GM18867 (cell line): ENCODE measurements around the gene LCN2.
"Not testable (repeated sequence)": the region's sequence is repeated elsewhere in the genome, so short reads cannot be mapped to it uniquely, and the experiment has no call there.

Source experiments
- ATAC-seq: cut with Tn5 transposase; IDR thresholded peaks from one replicate; pipeline ENCODE4 v1.9.1; 2021; ENCODE audit warnings: mild to moderate bottlenecking, moderate library complexity; ENCODE audit not compliant: unreplicated experiment

The LCN2 gene

DNA sequence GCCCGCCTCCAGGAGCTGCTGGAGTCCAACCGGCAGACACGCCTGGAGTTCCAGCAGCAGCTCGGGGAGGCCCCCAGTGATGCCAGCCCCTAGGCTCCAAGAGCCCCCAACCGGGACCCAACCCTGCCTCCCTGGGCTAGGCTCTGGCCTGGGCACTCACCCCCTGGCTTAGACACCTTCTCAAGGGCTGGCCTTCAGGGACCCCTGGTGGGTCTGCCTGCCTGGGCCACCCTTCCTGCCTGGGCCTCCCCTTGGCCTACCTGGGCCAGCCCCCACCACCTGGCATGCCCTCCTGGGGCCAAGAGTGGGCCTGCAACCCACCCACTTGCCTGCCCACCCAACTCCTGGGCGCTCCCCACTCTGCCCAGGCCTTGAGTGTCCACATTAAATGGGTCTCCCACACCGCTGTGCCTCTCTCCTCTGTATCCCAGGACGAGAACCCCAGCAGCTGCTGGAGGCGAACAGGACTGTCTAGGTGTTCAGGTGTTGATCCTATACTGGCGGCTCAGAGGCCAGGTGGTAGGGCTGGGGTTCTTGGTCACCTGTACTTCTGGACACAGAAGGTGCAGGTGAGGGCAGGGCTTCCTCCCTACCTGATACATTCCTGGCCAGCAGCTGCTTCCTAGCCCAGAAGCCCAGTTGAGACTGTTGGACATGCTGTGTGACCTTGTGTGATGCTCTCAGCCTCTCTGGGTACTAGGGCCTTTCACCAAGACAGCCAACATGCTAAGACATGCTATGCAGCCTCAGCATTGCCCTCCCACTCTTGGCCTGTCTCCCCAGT is 14.5 kb downstream of the LCN2 start:
- no peak for ATAC-seq

DNA sequence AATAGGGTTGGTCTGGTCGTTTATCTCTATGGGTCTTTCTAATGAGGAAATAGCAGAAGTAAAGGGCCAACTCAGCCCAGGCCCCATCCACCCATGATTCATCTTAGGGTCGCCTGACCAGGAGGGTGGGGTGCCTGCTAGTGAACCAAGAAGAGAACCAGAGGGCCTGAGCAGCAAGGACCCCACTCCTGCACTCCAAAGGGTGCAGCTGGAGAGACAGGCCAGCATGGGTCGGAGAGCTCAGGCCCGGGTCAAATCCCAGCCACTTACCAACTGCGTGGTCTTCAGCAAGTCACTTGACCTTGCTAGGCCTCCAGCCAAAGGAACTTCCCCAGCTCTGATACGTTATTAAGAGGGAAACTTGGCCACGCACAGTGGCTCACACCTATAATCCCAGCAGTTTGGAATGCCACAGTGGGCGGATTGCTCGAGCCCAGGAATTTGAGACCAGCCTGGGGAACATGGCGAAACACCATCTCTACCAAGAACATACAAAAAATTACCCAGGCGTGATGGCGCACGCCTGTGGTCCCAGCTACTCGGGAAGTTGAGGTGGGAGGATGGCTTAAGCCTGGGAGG is 15.1 kb downstream of the LCN2 start:
- no peak for ATAC-seq

DNA sequence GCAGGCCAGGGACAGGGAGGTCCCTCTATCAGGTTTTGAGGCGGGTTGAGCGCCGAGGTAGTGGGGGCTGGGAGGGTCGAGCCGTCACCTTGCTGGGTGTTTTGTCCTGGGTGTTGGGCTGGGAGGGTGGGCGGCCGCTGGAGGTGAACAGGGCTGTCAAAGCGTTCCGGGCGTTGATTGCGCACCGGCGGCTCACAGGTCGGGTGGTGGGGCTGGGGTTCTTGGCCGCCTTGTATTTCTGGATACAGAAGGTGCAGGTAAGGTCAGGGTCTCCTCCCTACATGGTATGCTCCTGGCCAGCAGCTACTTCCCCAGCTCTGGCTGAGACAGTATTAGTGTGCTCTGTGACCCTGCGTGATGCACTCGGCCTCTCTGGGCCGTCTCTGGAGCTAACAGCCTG is 16.9 kb downstream of the LCN2 start:
- no peak for ATAC-seq

DNA sequence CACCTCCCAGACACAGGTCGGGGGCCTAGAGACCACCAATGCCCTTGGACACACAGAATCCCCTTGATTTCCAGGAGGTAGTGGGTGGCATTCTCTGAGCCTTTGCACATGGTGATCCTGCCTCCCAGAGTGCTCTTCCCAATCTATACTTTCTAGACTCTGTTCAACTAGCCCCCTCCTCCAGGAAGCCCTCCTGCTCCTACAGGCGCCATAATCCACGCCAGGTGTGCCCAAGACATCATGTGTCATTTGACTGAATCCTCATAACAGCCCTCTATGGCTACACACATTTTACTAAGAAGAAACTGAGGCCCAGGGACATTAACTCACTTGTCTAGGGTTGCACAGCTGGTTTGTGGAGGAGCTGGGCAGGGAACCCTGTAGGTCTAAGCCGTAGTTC is 18.0 kb downstream of the LCN2 start:
- ATAC-seq: no peak

DNA sequence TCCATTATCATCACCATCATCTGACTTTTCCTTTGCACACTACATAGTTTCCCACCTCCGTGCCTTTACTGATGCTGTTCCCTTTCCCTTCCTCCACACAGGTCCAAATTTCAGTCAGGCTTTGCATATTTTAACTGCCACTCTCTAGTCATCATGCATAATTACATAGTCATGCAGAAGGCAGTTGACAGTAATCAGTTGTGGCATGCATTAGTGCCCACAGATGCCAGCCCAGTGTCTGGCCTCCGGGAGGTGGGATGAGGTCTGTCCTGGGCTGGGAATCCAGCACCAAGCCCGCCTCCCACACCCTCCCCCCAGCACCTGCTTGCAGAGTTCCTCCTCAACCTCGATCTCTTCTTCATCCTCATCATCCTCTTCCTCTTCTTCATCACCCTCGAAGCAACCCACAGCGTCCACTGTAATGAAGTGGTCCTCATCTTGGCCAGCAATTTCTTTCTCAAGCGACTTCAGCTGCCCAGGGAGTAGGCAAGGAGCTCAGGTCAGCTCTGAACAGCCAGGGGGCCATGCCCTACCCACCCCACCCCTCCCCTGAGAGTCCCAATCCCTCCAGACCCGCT is 19.6 kb downstream of the LCN2 start:
- ATAC-seq: no peak

DNA sequence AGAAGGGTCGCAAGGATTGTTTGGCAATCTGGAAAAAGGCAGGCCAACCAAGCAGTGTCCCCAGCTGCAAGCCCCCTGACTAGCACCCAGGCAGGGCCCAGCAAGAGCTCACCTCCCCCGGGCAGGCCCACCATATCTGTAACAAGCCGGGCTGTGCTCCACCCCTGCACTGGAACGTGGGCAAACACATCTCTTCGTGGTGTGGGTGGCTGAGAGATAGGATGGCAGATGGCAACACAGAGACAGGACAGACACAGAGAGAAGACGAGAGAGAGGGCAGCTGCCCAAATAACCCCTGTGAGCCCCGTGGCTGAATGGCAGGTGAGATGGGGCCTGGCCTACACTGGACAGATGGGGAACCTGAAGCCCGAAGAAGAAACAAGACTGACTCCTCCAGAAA is 20.2 kb downstream of the LCN2 start:
- ATAC-seq: no peak

DNA sequence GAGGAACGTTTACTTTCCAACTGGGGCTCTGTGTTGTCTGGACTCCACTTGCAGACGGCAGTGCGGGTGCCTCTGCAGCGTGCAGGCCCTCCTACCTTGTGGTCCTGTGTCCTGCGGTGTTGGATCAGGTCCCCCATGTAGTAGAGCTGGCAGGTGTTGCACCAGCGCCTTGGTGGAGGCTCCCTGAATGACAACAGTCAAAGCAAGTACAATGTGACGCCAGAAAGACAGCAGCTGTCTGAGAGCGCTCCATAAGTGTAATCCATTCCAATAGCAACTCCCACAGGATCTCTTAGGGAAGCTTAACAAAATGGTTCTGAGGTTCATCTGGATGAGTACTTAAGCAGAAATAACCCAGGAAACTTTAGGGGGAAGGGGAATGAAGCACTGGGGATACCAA is 20.7 kb downstream of the LCN2 start:
- ATAC-seq: no peak

DNA sequence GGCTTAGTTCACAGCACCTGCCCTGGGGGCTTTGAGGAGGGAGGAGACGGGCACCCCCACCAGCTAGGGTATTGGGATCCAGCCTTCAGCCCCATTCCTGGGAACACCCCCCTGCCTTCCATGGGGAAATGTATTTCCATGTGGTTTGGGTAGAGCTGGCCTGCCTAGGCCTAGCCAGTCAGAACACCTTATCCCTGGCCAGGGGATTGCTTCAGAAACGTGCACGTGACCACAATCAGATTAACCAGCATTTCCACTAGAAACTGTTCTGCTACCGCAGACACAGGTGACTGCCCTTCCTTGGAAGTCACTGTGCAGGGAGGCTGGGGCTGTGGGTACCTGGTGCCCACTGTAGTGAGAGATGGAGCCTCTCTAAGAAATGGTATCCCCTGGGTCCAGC is 24.8 kb downstream of the LCN2 start:
- no peak for ATAC-seq

DNA sequence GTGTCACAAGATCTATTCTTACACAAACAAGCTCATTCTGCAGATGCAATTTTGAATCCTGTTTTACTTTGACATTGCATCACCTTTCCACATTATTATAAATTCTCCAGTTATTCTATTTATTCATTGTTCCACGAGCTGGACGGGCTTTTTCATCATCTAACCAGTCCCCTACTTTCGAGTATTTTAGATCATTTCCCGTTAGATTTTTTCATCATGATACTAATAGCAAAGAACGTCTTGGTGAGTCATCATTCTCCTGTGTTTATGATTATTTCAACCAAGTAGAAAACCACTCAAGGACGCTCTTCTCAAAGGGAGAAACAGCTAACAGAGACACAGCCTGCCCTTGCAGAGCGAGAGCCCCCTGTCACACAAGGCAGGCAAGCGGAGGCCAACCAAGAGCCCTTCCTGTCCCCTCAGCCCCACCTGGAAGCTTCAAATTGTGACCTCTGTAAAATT is 25.9 kb downstream of the LCN2 start:
- ATAC-seq: no peak

DNA sequence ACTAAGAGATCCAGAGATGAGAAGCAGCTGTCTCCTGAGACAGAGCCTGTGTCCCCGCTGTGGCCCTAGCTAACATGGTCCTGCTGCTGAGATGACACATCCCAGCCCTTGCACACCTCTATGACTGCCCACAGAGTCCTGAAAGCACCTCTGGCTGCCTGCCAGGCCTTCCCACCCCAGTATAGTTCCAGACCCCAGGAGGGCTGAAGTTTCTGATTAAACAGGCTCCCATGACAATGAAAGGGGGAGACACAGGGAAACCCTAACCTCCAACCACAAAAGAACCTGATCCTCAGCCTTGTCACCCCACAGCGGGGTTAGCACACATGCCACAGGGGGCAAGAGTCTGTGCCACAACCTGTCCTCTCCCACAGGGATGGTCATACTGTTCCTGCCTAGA is 26.5 kb downstream of the LCN2 start:
- ATAC-seq: no peak

DNA sequence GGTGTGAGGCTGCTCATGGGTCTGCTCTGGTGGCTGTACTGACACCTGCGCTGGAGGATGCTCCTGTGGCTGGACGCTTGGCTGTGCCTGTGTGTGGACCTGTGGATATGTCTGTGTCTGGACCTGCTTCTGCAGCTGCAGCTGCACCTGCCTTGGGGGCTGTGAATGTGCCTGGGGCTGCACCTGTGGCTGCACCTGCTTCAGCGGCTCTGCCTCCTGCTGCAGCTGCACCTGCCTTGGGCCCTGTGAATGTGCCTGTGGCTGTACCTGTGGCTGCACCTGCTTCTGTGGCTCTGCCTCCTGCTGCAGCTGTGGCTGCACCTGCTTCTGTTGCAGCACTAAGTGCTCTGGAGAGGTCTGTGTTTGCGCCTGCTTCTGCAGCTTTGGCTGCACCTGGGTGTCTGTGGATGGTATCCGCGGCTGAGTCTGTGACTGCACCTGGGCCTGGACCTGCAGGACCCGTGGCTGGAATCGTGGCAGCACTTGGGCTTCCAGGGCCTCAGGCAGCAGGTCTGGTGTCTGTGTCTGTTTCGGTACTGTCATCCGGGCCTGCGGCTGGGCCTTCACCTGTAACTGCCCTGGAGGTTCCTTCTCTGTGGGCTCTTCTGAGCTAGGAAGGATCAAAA is 29.7 kb downstream of the LCN2 start:
- no peak for ATAC-seq

DNA sequence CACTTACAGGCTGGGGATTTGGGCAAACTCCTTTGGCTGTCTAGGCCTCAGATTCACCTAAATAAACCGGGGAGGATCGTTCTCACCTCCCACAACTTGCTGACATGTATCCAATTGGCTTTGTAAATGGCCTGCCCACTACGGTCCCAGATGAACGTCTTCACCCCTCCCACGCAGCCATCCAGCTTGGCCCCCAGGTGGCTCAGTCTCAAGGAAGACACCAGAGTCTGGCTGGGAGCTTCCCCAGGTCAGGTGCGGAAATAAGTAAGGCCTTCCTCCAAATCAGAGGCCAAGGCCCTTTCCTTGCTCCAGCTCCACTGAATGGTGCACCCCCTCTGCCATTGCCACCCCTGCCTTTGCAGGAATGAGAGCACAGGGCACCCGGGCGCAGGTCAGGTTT is 30.7 kb downstream of the LCN2 start:
- no peak for ATAC-seq

DNA sequence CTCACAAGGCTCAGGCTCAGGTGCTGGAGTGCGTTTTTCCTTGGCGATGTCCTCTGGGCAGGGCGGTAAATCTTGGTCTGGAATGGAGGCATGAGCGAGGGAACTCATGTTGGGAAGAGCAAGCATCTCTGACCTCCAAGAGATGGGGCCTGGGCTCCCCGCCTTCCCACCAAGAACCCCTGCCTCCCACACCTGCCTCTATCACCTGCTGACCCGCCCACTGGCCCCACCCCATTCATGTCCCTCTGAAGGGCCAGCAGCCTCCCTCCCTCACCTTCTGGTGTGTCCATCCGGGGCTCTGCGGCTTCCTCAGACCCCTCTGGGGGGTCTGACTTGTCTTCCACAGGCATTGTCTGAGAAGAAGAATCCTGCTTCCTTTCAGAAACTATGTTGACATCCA is 31.2 kb downstream of the LCN2 start:
- no peak for ATAC-seq

DNA sequence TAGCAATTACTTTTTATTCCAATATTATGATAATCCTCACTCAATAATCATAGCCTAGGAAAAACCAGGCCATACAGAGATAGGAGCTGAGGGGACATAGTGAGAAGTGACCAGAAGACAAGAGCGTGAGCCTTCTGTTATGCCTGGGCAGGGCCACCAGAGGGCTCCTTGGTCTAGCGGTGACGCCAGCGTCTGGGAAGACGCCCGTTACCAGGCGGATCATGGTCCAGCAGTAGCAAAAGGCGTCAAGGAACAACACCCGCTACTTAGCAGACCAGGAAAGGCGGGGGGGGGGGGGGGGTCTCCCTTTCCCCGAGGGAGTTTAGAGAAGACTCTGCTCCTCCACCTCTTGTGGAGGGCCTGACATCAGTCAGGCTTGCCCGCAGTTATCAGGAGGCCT is 32.2 kb downstream of the LCN2 start:
- ATAC-seq: not testable (repeated sequence)

DNA sequence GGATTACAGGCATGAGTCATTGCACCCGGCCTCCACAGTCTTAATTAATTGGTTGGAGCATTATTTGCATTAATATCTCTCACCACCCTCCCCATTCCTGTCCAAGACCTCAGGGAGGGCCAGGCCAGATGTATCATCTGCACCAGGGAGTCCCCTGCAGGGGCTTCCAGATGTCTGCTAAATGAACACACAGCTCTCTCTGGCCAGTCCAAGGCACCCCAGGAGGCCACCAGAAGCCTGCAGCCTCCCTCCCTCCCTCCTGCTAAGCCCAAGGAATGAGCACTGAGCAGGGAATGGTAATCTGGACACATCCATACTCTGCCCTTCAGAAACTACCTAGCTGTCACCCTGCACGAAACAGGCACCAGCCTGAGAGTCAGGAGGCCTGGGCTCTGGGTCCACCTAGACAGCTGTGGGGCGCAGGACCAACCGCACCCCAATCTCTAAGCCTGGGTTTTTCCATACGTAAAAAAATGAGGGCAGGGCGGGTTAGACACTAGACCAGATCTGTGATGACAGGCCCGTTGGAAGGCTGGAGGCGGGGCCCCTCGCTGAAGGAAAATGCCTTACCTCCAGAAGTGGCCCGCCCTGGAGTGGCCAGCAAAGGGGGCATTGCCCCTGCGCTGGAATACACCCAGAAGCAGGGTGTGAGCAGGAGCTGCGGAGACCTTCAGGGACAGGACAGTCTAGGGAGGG is 33.8 kb downstream of the LCN2 start:
- no peak for ATAC-seq

DNA sequence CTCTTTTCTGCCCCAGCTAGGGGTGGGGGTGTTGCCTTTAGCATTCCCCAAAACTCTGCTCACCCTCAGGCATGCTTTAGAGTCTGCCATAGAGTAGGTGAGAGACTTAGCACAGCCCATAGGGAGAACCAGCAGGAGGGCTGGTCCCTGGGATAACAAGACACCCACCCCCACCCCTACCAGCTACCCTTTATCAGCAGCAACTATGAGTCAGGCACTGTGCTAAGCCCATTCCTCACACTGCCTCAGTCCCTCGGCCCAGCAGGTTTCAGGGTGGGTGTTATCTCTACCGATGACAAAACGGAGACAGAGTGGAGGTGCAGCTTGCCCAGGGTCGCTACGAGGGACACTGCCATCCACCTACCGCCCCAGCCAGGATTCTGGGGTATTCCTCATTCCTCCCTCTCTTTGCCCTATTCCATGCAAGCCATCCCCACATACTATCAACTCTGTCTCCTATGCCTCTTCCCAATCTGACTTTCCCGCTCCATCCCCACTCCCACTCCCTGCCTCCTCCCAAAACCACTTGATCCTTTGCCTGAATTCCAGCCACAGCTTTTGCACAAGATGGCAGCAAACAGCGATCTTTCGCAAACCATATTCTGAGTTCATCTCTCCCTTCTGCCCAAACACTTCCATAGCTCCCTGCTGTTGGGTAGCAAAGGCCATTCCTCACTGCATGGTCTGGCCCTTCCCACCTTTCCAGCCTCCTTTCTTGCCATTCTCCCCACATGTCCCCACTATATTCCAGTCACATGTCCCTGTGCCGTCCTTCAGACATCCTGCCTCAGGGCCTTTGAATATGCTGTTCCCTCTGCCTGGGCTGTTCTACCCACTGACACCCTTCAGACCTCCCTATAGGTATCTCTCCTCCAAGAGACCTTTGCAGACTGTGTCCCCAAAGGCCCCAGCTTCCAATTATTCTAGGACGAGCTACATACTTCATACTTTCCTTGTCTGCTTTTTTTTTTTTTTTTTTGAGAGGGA is 37.0 kb downstream of the LCN2 start:
- ATAC-seq: no peak

DNA sequence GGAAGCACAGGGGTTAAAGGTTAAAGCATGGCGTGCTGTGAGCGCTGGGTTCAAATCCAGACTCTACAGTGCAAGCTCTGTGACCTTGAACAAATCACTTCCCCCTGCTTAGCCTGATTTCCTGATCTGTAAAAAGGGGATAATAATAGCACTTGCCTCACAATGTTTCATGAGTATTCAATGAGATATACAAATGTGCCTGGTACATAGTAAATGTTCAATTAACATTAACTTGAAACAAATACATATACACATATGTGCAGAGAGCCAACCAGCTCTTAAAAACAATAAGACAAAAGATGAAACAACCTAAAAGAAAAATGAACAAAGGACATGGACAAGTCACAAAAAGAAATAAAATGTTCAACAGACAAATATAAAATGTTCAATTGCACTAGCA is 38.1 kb downstream of the LCN2 start:
- no peak for ATAC-seq

DNA sequence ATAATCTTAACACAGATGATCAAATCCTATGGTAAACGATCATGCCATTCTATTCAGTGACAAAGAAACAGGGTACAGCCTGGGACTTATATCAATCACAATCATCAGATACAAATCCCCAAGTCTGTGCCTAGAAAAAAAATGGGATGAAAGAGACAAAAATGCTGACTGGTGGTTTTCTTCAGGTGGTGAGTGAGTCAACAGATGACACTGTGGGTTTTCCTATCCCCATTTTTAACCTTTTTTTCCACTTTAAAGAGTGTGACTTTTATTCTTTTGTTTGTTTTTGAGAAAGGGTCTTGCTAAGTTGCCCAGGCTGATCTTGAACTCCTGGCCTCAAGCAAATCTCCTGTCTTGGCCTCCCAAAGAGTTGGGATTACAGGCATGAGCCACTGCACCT is 39.0 kb downstream of the LCN2 start:
- no peak for ATAC-seq

DNA sequence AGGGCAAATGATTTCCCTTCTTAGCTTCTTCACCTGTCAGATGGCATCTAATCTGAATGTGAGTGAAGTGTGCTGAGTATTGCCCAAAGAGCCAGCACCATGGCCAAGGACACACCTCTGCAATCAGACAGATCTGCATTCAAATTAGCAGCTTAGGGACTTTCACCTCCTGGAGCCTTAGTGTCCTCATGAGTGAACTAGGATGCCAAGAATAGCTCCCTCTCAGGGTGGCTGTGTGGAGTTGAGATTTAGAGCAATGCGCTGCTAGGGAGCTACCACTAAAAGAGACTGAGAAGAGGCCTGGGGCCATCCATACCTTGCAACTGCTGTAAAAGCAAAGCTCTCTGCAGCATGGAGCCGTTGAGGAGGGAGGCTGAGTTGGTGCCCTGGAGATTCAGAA is 40.8 kb downstream of the LCN2 start:
- ATAC-seq: no peak
